Stimulated activated CD8-positive, alpha-beta memory T cell treated with anti-CD3 and anti-CD28 coated beads, Interleukin-4, amount 100 ng/mL, for 1 hour (primary cell): ENCODE data around the gene NOC4L.
"Not testable (repeated sequence)": the region's sequence is repeated elsewhere in the genome, so short reads cannot be mapped to it uniquely, and the experiment has no call there.

Source experiments
- DNase-seq, 2 donors: peaks; one replicate each; pipeline ENCODE4 v3.0.0-alpha.2; 2020; ENCODE audit warnings: low read depth in 2 of 2, low spot score in 1 of 2

Gene NOC4L

DNA sequence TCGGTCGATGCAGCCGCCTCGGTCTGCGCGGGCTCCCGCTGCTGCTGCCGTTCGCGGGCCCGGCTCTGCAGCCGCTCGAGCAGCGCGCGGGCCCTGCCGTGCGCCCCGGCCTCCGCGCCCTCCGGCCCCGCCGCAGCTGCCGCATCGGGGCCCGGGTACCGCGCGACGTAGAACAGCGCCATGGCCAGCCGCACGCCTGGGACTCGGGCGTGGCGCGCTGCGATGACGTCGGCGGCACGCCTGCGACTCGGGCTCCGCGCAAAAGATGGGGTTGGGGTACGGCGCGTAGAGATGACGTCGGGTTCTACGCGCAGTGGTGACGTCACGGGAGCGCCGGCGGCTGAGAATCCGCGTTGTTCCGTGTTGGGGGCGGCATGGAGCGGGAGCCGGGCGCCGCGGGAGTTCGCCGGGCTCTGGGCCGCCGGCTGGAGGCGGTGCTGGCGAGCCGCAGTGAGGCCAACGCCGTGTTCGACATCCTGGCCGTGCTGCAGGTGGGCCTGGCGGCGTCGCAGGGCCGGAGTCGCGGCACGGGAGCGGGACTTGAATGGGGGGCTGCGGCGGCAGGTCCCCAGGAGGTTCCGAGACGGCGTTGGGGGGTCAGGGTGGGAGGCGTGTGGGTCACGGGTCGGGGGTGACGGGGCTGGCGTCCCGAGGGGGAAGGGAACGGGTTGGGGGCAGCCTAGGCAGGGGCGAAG, at the start of gene NOC4L, which contains the start of gene DDX51:
NOC4L (plus strand) TSS at position 343 of the 695 bp plus-strand sequence; CDS start at position 375, 32 bp downstream.
DDX51 (minus strand) TSS at position 205 of the 695 bp plus-strand sequence; CDS start at position 182, 23 bp downstream.
- DNase-seq = peak; percentile 94 to 95

DNA sequence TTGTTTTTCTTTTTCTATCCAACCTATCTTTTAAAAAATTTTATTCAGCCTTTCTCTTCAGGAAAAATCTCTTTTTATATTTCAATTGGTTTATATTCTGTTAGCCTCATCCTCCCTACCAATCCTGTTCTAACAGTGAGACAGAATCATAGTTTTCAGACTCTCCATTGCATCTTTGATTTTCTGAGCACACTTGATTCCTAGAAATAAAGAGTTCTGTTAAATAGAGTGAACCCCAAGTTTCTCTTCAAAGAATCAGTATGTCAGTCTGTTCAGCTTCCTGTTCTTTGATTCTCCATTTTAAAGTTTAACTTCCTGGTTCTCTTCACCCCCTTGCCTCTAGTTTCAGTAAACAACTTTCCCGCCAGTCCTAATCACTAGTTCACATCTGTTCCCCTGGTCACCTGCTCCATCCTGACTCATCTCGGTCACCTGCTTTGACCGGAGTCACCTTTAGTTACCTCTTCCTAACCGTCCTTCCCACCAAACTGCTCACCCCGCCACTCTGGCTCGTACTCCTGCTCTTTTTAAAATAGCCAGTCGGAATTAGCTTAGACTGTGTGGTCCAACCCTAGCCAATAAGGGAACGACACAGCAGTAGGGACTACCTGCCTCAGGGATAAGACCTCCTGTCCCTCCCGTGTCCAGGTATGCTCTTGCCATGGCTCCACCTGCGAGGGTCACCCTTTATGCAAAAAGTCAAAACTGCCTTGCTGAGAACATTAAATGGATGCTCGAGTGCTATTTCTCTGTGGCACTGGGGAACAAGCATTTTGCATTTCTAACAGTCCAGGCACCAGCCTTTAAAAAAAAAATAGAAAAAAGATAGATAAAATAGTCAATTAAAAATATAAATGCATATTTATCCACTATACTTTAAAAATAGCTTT, 48.5 kb upstream of the NOC4L start:
- DNase-seq = no peak

DNA sequence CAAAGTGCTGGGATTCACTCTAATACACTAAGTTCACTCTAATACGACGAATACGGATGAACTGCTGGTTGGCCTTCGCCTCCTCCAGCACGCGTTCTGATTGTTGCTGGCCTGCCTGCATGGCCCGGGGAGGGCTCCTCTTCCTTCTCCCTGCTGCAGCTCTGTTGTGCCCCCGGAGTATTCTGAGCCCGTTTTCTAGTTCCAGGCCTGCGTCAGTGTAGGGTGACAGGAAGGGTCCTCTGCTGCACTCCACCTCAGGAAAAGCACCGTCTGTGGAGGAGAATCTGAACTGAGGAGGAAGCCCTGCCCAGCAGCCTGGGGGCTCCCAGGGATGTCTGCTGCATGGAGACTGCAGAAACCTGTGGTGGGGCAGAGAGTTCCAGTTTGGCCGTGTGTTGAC, 44.5 kb upstream of the NOC4L start:
- DNase-seq = no peak

GRCh38 chr12:132100306-132101065, 43.8 kb upstream of the NOC4L start:
- DNase-seq = no peak

GRCh38 chr12:132102297-132102696, 42.0 kb upstream of the NOC4L start:
- no peak for DNase-seq

- DNase-seq = not testable (repeated sequence)
Measured at GRCh38 chr12:132103072-132103471, 41.2 kb upstream of the NOC4L start.

DNA sequence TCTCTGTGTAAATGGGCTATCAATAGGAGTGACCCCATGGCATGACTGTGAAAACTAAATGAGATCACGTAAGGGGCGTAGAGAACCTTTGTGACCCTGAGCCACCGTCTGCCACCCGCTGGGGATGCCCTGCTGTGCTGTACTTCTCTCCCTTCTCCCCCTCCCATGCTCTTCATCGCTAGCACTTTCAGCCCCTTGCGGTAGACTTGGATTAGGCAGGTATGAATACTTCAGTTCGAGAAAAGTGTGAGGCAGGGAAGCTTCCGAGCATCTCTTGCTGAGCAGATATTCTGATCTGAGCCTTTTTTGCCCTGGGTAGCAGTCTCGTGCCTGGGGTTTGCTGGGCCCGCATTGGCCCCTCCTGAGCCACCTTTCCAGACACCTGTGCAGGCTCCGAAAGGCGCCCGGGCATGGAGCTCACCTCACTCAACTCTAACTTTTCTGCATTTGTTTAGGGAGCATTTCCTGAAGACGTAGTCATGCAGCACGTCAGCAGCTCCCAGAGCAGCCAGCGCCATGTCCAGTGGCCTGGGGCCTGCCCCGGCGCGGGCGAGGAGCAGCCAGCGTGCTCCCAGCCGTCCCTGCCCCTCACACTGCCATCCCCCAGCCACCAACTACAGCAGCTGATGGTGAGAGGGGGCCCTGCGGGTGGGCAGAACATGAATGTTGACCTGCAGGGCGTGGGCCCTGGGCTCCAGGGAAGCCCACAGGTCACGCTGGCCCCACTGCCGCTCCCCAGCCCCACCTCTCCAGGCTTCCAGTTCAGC, 40.5 kb upstream of the NOC4L start:
- no peak for DNase-seq

DNA sequence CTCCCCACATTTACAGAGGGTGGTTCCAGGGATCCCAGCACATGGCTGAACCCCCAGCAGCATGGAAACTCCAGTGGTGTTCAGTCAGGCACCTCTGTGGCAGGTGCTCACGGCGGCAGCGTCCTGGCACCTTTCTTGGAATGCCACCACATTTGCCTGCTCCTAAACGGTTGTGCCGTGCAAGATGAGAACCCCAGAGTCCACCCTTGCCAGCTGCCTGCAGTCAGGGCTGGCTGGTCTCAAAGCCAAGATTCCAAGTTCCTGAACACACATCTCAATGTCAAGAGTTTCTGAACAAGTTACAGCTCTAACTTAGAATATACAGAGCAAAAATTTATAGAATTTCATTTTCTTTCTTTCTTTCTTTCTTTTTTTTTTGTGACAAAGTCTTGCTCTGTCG, 38.8 kb upstream of the NOC4L start:
- no peak for DNase-seq

DNA sequence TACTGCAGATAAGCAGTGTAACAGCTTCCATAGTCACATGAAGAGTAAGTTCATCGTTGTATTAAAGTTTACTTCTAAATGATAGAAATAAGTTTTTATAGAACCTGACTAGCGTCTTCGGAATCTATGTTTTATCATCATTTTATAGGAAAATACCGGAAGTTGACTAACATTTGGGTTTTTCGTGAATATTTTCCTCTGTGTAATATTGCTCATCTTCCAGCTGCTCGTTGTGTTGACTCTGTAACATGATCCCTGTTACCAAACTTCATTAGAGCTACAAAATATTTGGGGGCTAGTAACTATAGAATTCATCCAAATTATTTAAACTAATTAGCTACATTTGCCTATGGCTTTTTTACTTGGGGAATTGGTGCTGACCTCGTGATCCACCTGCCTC, 37.3 kb upstream of the NOC4L start:
- DNase-seq = no peak

DNA sequence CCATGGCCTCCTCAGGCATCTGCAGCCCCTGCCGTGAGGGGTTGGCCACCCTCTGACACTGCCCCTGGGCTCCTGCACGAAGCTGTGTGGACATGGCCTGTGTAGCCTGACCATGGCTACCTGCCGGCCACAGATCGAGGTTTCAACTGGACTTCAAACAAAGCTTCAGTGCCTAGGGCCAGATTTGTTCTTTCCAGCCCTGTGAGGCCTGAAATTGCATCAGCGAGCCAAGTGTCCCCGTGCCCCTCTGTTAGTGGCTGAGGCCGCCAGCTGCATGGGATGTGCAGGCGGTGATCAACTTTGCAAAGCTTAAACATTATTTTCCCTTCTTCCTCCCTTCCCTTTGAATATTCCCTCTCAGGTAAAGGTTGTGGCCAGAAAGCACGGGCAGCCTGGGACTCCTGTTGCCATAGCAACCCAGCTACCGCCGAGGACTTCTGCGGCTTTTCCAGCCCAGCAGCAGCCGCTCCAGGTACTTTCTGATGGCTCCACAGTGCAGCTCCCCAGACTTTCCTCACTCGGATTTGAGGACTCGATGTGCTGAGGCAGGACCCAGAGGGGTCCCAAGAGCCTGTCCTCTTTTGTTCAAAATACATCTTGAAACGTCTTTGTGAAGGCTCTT, 35.9 kb upstream of the NOC4L start:
- no peak for DNase-seq

DNA sequence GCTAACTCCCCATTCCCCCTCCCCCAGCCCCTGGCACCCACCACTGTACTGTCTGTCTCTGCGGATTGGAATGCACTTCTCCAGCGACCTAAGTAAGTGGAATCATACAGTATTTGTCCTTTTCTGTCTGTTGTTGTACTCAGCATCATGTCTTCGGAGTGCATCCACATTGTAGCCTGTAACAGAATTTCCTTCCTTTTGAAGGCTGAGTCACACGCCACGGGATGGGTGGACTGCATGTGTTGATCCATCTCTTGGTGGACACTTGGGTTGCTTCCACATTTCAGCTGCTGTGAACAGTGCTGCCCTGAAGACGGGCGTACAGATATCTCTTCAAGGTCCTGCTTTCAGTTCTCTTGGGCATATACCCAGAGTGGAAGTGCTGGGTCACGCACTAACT, 34.5 kb upstream of the NOC4L start:
- no peak for DNase-seq

DNA sequence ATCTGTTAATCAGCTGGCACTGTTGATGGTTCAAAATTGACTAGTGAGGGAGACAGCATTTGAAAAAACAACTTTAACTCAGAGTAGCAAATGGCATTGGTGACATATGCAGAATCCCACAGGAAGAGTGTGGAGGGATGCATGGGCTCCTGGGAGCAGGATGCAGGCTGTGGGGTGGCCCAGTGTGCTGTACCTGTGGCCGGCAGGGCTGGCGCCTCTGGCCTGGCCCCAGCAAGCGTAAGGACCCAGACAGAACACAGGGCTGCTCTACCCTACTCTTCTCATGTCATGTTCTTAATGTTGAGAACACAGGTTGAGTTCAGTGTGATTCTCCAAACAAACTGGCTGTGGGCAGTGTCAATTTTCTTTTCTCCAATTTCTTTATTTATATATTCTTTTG, 33.6 kb upstream of the NOC4L start:
- no peak for DNase-seq

DNA sequence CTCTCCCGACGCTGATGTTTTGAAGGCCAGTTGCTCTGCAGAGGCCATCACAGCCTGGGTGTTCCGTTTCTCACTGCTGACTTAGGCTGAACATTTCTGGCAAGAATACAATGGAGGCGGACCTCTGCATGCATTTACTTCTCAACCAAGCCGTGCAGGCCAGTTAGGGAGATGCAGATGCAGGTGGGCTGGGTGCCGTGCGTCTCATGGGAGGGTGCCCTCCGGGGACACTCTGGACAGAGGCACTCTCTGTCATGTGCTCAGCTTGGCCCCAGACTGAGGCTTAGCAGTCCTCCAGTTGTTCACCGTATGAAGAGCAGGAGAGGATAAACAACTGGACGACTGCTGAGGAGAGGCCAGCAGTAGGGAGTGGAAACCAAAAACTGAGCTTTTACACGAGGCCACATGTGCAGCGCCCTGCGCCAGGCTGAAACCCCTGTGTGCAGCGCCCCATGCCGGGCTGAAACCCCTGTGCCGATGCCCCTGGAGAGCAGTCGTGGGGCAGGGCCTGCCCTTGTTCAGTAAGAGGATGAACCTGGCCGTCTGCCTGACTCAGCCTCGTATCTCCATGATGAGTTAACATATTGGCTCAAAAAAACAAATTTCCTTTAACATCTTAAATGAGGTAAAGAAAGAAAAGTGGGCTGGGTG, 32.5 kb upstream of the NOC4L start:
- DNase-seq = no peak

- no peak for DNase-seq
Measured at GRCh38 chr12:132114667-132115066, 29.6 kb upstream of the NOC4L start.

GRCh38 chr12:132115500-132115899, 28.8 kb upstream of the NOC4L start:
- DNase-seq = no peak

- no peak for DNase-seq
Measured at GRCh38 chr12:132116709-132117557, 27.3 kb upstream of the NOC4L start.

GRCh38 chr12:132117558-132117875, 26.7 kb upstream of the NOC4L start:
- DNase-seq = no peak

DNA sequence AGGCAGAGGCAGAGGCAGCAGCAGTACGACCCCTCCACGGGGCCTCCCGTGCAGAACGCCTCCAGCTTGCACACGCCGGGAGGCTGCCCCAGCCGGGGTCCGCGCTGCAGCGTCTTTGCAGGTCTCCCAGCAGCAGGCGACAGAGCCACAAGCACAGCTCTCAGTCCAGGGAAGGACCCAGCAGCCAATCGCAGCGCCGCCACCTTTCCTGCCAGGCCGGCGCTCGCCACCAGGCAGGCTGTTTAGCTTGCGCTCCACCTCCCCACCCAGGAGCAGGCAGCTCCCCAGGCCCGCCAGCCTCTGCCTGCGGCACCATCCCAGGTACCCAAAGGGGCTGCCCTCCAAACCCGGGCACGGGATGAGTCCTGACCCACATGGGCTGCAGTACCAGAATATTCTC, 25.4 kb upstream of the NOC4L start:
- DNase-seq = no peak

DNA sequence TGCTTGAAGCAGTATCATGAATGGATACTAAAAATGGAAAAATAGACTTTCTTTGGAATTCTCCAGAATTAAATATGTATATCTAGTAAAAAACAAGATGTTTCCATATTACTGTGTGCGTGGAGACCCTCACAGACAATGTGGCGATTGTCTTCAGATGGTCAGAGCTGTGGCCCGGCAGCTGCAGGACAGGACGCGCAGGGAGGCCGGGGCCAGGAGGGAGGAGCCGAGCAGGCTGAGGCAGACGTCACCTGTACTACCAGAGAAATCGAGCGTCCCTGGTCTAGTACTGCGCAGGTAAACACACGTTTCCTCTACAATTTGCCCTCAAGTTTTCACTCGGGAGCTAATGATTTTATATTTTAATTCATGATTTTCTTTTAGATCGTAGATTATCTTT, 23.0 kb upstream of the NOC4L start:
- DNase-seq = no peak
